ENCODE results near the gene TFCP2L1. TPM values are rescaled to one million over a fixed set of nuclear protein-coding genes. Genes with fewer than 3 reads are reported as not detected.

TFCP2L1 gene
- total RNA-seq, result 0.19 and 0.28 TPM in 2 replicates

GRCh38 chr2:121284463-121285449 is at the start of gene TFCP2L1:
Gene TFCP2L1 (minus strand): TSS chr2:121285202. CDS start chr2:121285109, 93 bp downstream.

Other genes starting within 250 kb of the TFCP2L1 start
- gene RNU4ATAC, start 245.7 kb upstream of the TFCP2L1 start, total RNA-seq, result under 0.01 TPM in 1 of 2 replicates, not detected in the other

All from regular cardiac myocyte (primary cell).